ENCODE data around the gene DNAJB4. TPM values are rescaled to one million over a fixed set of nuclear protein-coding genes. Genes with fewer than 3 reads are reported as not detected.

Gene DNAJB4
- total and polyA plus RNA-seq, 2 experiments from 2014 or later, result 29.5 to 36.5 TPM

- TF ChIP-seq CTCF (IDR thresholded peaks at IDR 0.05; ENCODE audit: poor library complexity), result no peak
- TF ChIP-seq EZH2phosphoT487 (IDR thresholded peaks at IDR 0.05; ENCODE audit: low read depth, severe bottlenecking, unreplicated experiment), result no peak
- no peak for TF ChIP-seq EZH2 (IDR thresholded peaks at IDR 0.05; ENCODE audit: borderline replicate concordance)
- DNase-seq (ENCODE audit: low spot score), result no peak
- H4K20me1 ChIP-seq (ENCODE audit: insufficient read depth, poor library complexity, severe bottlenecking), result no peaks in the 10 kb centered on the region
- no peak overlapping the region for H3K27ac ChIP-seq
- no peak overlapping the region for H3K4me2 ChIP-seq
- WGBS (ENCODE audit: low lambda C conversion rate, missing lambda C conversion rate), result 82% methylated on average over 4 of the region's 4 CpGs
- H3K4me3 ChIP-seq, result no peak overlapping the region
- no peak overlapping the region for H2AFZ ChIP-seq
- no peaks in the 10 kb centered on the region for H3K36me3 ChIP-seq (replicated peaks; ENCODE audit: insufficient read depth, low read depth)
- H3K9me2 ChIP-seq (replicated peaks; ENCODE audit: insufficient read depth), result no peaks in the 10 kb centered on the region
- H3K9me3 ChIP-seq (ENCODE audit: low read depth), result no peaks in the 10 kb centered on the region
- no peaks in the 10 kb centered on the region for H3K27me3 ChIP-seq
- H3K79me2 ChIP-seq, result no peaks in the 10 kb centered on the region
- no peaks in the 10 kb centered on the region for H3K4me1 ChIP-seq (ENCODE audit: insufficient read depth)
Observed at GRCh38 chr1:78032996-78033796, 28.5 kb downstream of the DNAJB4 start.

- H2AFZ ChIP-seq, result no peak overlapping the region
- no peaks in the 10 kb centered on the region for H3K9me3 ChIP-seq (ENCODE audit: low read depth)
- H4K20me1 ChIP-seq (ENCODE audit: insufficient read depth, poor library complexity, severe bottlenecking), result no peaks in the 10 kb centered on the region
- no peaks in the 10 kb centered on the region for H3K27me3 ChIP-seq
- TF ChIP-seq EZH2 (IDR thresholded peaks at IDR 0.05; ENCODE audit: borderline replicate concordance), result no peak
- TF ChIP-seq EZH2phosphoT487 (IDR thresholded peaks at IDR 0.05; ENCODE audit: low read depth, severe bottlenecking, unreplicated experiment), result no peak
- 87% methylated on average over 3 of the region's 3 CpGs for WGBS (ENCODE audit: low lambda C conversion rate, missing lambda C conversion rate)
- no peak for DNase-seq (ENCODE audit: low spot score)
- H3K79me2 ChIP-seq, result no peaks in the 10 kb centered on the region
- H3K4me2 ChIP-seq, result no peak overlapping the region
- no peaks in the 10 kb centered on the region for H3K36me3 ChIP-seq (replicated peaks; ENCODE audit: insufficient read depth, low read depth)
- no peak overlapping the region for H3K27ac ChIP-seq
- no peak overlapping the region for H3K4me3 ChIP-seq
- H3K4me1 ChIP-seq (ENCODE audit: insufficient read depth), result no peaks in the 10 kb centered on the region
- H3K9me2 ChIP-seq (replicated peaks; ENCODE audit: insufficient read depth), result no peaks in the 10 kb centered on the region
Observed at GRCh38 chr1:78033797-78034172, 29.0 kb downstream of the DNAJB4 start.

GRCh38 chr1:78035121-78035520 is 30.4 kb downstream of the DNAJB4 start:
- H3K4me2 ChIP-seq, result no peak overlapping the region
- H3K4me3 ChIP-seq, result no peak overlapping the region
- no peaks in the 10 kb centered on the region for H3K4me1 ChIP-seq (ENCODE audit: insufficient read depth)
- no peaks in the 10 kb centered on the region for H3K36me3 ChIP-seq (replicated peaks; ENCODE audit: insufficient read depth, low read depth)
- WGBS (ENCODE audit: low lambda C conversion rate, missing lambda C conversion rate), result 82% methylated on average over 2 of the region's 2 CpGs
- no peaks in the 10 kb centered on the region for H3K79me2 ChIP-seq
- no peak overlapping the region for H2AFZ ChIP-seq
- TF ChIP-seq EZH2phosphoT487 (IDR thresholded peaks at IDR 0.05; ENCODE audit: low read depth, severe bottlenecking, unreplicated experiment) (no peak), EZH2 (IDR thresholded peaks at IDR 0.05; ENCODE audit: borderline replicate concordance) (no peak), CTCF (IDR thresholded peaks at IDR 0.05; ENCODE audit: poor library complexity) (no peak)
- DNase-seq (ENCODE audit: low spot score), result no peak
- no peaks in the 10 kb centered on the region for H3K9me2 ChIP-seq (replicated peaks; ENCODE audit: insufficient read depth)
- no peak overlapping the region for H3K27ac ChIP-seq
- H3K9me3 ChIP-seq (ENCODE audit: low read depth), result no peaks in the 10 kb centered on the region
- no peaks in the 10 kb centered on the region for H4K20me1 ChIP-seq (ENCODE audit: insufficient read depth, poor library complexity, severe bottlenecking)
- no peaks in the 10 kb centered on the region for H3K27me3 ChIP-seq

GRCh38 chr1:78036450-78036849 is 31.7 kb downstream of the DNAJB4 start:
- Histone ChIP-seq H3K4me3 (no peak overlapping the region), H2AFZ (no peak overlapping the region), H3K27me3 (no peaks in the 10 kb centered on the region), H4K20me1 (ENCODE audit: insufficient read depth, poor library complexity, severe bottlenecking) (no peaks in the 10 kb centered on the region), H3K4me2 (no peak overlapping the region), H3K9me3 (ENCODE audit: low read depth) (no peaks in the 10 kb centered on the region), H3K27ac (no peak overlapping the region), H3K36me3 (replicated peaks; ENCODE audit: insufficient read depth, low read depth) (no peaks in the 10 kb centered on the region), H3K4me1 (ENCODE audit: insufficient read depth) (no peaks in the 10 kb centered on the region), H3K79me2 (no peaks in the 10 kb centered on the region), H3K9me2 (replicated peaks; ENCODE audit: insufficient read depth) (no peaks in the 10 kb centered on the region)
- 80% methylated on average over 5 of the region's 5 CpGs for WGBS (ENCODE audit: low lambda C conversion rate, missing lambda C conversion rate)
- no peak for DNase-seq (ENCODE audit: low spot score)
- TF ChIP-seq CTCF (IDR thresholded peaks at IDR 0.05; ENCODE audit: poor library complexity) (no peak), EZH2phosphoT487 (IDR thresholded peaks at IDR 0.05; ENCODE audit: low read depth, severe bottlenecking, unreplicated experiment) (no peak), EZH2 (IDR thresholded peaks at IDR 0.05; ENCODE audit: borderline replicate concordance) (no peak)
